ENCODE results near the gene ASB18.

Gene ASB18

DNA sequence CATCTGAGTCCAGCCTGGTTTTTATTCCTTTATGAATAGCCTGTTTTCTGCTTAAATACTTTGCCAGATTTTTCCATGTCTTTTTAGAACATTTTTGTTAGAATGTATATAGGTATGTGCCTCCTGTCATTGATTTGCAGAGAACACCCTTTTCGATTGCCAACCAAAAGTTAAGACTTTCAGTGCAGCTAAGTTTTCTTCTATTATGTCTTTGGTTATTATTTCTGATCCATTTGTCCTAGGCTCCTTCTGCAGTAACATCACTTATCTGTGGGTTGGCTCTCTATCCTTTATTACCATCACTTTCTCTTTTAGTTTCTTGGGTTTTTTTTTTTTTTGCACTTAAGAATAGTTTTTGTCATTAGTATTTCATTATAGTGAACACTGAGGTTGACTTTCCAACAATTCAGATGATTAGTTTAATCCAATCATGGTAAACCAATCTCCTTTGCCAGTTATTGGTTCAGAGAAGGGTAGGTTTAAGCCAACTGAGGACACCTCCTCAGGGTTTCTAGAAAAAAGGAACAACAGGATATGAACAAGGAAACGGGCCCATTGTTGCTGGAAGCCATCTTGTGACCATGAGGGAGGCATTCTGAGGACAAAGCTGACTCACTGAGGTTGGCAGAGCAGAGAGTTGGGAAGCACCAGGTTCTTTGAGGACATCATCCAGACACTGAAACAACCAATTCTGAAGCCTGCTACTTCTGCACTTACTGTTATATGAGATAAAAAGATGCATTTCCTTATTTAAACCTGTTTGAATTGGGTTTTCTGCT is 58.1 kb downstream of the ASB18 start:
- Histone ChIP-seq H3K36me3 (replicated peaks; ENCODE audit: low read depth, low read length) (no peaks in the 10 kb centered on the region), H3K4me2 (ENCODE audit: low read length) (no peak overlapping the region), H2AFZ (ENCODE audit: low read depth, low read length) (no peak overlapping the region), H3K4me3 (ENCODE audit: low read length) (no peak overlapping the region), H3K27me3 (ENCODE audit: low read depth, low read length) (no peaks in the 10 kb centered on the region), H4K20me1 (ENCODE audit: insufficient read depth, low read length) (no peaks in the 10 kb centered on the region), H3K9ac (ENCODE audit: low read length) (no peak overlapping the region), H3K79me2 (ENCODE audit: low read length) (no peaks in the 10 kb centered on the region), H3K9me3 (ENCODE audit: insufficient read depth, low read length) (no peaks in the 10 kb centered on the region), H3K27ac (ENCODE audit: low read length) (no peak overlapping the region), H3K4me1 (ENCODE audit: low read length) (no peaks in the 10 kb centered on the region)
- no peak for TF ChIP-seq EZH2phosphoT487 (IDR thresholded peaks at IDR 0.05; ENCODE audit: low read depth)
- TF ChIP-seq, protein P1, sequence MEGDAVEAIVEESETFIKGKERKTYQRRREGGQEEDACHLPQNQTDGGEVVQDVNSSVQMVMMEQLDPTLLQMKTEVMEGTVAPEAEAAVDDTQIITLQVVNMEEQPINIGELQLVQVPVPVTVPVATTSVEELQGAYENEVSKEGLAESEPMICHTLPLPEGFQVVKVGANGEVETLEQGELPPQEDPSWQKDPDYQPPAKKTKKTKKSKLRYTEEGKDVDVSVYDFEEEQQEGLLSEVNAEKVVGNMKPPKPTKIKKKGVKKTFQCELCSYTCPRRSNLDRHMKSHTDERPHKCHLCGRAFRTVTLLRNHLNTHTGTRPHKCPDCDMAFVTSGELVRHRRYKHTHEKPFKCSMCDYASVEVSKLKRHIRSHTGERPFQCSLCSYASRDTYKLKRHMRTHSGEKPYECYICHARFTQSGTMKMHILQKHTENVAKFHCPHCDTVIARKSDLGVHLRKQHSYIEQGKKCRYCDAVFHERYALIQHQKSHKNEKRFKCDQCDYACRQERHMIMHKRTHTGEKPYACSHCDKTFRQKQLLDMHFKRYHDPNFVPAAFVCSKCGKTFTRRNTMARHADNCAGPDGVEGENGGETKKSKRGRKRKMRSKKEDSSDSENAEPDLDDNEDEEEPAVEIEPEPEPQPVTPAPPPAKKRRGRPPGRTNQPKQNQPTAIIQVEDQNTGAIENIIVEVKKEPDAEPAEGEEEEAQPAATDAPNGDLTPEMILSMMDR (IDR thresholded peaks at IDR 0.05; ENCODE audit: low read depth, low read length), result no peak

- Histone ChIP-seq H2AFZ (ENCODE audit: low read depth, low read length) (no peak overlapping the region), H3K79me2 (ENCODE audit: low read length) (no peaks in the 10 kb centered on the region), H3K27ac (ENCODE audit: low read length) (no peak overlapping the region), H3K4me1 (ENCODE audit: low read length) (no peaks in the 10 kb centered on the region), H3K4me3 (ENCODE audit: low read length) (no peak overlapping the region), H3K36me3 (replicated peaks; ENCODE audit: low read depth, low read length) (no peaks in the 10 kb centered on the region), H3K9me3 (ENCODE audit: insufficient read depth, low read length) (no peaks in the 10 kb centered on the region), H3K27me3 (ENCODE audit: low read depth, low read length) (no peaks in the 10 kb centered on the region), H4K20me1 (ENCODE audit: insufficient read depth, low read length) (no peaks in the 10 kb centered on the region), H3K4me2 (ENCODE audit: low read length) (no peak overlapping the region), H3K9ac (ENCODE audit: low read length) (no peak overlapping the region)
- TF ChIP-seq EZH2phosphoT487 (IDR thresholded peaks at IDR 0.05; ENCODE audit: low read depth), result no peak
- TF ChIP-seq, protein P1 (IDR thresholded peaks at IDR 0.05; ENCODE audit: low read depth, low read length), result no peak
These were observed 59.3 kb downstream of the ASB18 start for GRCh38 chr2:236204953-236205352.

- Histone ChIP-seq H3K9ac (ENCODE audit: low read length) (no peak overlapping the region), H3K4me2 (ENCODE audit: low read length) (no peak overlapping the region), H3K79me2 (ENCODE audit: low read length) (no peaks in the 10 kb centered on the region), H3K4me3 (ENCODE audit: low read length) (no peak overlapping the region), H3K36me3 (replicated peaks; ENCODE audit: low read depth, low read length) (no peaks in the 10 kb centered on the region), H3K4me1 (ENCODE audit: low read length) (no peaks in the 10 kb centered on the region), H3K9me3 (ENCODE audit: insufficient read depth, low read length) (no peaks in the 10 kb centered on the region), H4K20me1 (ENCODE audit: insufficient read depth, low read length) (no peaks in the 10 kb centered on the region), H3K27ac (ENCODE audit: low read length) (no peak overlapping the region), H2AFZ (ENCODE audit: low read depth, low read length) (no peak overlapping the region), H3K27me3 (ENCODE audit: low read depth, low read length) (no peaks in the 10 kb centered on the region)
- TF ChIP-seq, protein P1 (IDR thresholded peaks at IDR 0.05; ENCODE audit: low read depth, low read length), result no peak
- TF ChIP-seq EZH2phosphoT487 (IDR thresholded peaks at IDR 0.05; ENCODE audit: low read depth), result no peak
These were observed 63.8 kb downstream of the ASB18 start for GRCh38 chr2:236200378-236200777.

DNA sequence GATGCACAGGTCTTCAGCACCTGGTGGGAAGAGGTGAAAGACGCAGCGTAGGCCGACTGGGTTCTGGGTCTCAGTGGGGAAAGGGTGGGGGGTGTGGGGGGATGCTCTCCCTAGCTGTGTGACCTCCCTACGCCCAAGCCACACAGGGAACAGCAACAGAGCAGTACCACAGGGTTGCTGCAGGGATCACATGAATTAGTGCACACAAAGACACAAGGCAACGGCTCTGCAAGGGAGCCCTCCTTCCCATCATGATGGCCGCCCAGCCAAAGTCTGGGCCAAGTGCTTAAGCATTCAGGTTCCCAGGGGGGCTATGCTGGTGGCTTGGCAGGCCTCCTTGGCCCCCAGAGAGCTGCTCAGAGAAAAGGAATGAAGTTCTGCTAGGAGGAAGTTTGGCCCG is 67.8 kb downstream of the ASB18 start:
- H4K20me1 ChIP-seq (ENCODE audit: insufficient read depth, low read length), result no peaks in the 10 kb centered on the region
- no peak overlapping the region for H3K27ac ChIP-seq (ENCODE audit: low read length)
- no peaks in the 10 kb centered on the region for H3K27me3 ChIP-seq (ENCODE audit: low read depth, low read length)
- no peaks in the 10 kb centered on the region for H3K9me3 ChIP-seq (ENCODE audit: insufficient read depth, low read length)
- no peak for TF ChIP-seq EZH2phosphoT487 (IDR thresholded peaks at IDR 0.05; ENCODE audit: low read depth)
- TF ChIP-seq, protein P1 (IDR thresholded peaks at IDR 0.05; ENCODE audit: low read depth, low read length), result no peak
- no peak overlapping the region for H3K4me3 ChIP-seq (ENCODE audit: low read length)
- H3K4me2 ChIP-seq (ENCODE audit: low read length), result no peak overlapping the region
- no peak overlapping the region for H2AFZ ChIP-seq (ENCODE audit: low read depth, low read length)
- no peaks in the 10 kb centered on the region for H3K79me2 ChIP-seq (ENCODE audit: low read length)
- no peaks in the 10 kb centered on the region for H3K4me1 ChIP-seq (ENCODE audit: low read length)
- H3K36me3 ChIP-seq (replicated peaks; ENCODE audit: low read depth, low read length), result no peaks in the 10 kb centered on the region
- no peak overlapping the region for H3K9ac ChIP-seq (ENCODE audit: low read length)

All from OCI-LY3 (cell line).